NCI-H1092 (cell line): ENCODE measurements around the gene TP53BP2.

ENCODE experiments used
- DNase-seq: peaks from one replicate; lab custom pipeline; 2025; lab: John Stamatoyannopoulos, UW

Gene TP53BP2

DNA sequence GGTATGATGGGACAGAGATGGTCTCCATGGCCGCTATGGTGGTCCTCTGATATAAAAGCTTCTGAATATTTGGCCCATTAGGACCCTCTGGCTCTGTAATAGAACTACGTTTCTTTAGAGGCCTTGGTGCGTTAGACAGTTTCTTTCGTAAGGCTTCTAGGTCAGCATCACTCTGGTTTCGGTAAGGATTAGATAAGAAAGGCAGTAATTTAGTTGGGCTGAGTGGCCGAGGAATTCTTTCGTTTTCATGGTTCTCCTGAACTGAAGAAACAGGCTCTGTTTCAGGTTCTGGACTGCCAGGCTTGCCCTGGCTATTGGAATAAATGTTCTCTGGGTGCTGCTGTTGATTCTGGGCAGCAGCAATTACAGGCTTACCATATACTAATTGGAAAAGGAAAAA lies 49.5 kb downstream of the TP53BP2 start:
- no peak for DNase-seq

- no peak for DNase-seq
These were observed 51.4 kb downstream of the TP53BP2 start for GRCh38 chr1:223794136-223794880.

- no peak for DNase-seq
These were observed 52.0 kb downstream of the TP53BP2 start for GRCh38 chr1:223793716-223794115.

GRCh38 chr1:223792046-223792445 lies 53.7 kb downstream of the TP53BP2 start:
- DNase-seq = no peak

DNA sequence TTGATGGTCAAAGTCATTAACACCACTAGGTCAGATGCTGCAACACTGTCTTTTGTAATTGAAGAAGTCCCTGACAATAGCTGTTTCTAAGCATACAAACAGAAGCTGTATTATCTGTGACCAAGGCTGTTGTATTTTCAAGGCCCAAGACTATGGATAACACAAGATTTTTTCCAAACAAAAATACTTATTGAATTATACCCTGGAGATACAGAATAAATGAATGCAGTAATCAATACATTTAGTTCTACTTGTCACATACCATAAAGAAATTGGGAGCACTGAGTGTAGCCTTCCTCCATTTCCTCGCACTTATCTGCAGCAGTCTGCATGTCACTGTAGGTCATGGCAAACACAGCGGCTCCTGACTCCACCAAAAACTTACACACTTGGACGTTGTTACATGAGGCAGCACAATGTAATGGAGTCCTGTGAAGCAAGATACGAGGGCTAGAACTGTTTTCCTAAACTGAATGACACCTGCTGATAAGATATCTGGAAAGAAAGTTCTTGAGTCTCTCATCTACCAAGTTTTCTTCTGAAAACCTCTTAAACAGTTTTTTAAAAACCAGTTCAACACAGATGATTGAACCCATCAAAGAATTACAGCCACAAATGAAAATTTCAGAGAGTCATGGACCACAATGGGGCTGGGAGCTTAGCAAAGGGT lies 56.9 kb downstream of the TP53BP2 start:
- DNase-seq = no peak

DNA sequence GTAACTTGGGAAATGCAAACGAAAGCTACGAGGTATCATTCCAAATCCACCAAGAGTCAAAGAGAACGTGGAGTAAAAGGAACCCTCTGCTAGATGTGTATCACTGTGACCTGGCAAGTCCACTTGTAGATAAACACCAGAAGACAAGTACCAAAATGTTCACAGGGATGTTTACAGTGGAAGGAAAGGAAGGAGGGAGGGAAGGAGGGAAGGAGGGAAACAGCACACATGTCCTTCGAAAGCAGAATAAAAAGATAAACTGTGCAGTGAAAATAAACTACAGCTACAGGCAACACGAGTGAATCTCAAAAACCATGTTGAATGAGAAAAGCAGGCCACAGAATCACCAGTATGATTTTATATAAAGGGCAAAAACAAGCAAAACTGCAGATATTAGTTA lies 59.9 kb downstream of the TP53BP2 start:
- no peak for DNase-seq

GRCh38 chr1:223784541-223784940 lies 61.2 kb downstream of the TP53BP2 start:
- DNase-seq = no peak

- DNase-seq = no peak
These were observed 62.1 kb downstream of the TP53BP2 start for GRCh38 chr1:223783676-223784075.

DNA sequence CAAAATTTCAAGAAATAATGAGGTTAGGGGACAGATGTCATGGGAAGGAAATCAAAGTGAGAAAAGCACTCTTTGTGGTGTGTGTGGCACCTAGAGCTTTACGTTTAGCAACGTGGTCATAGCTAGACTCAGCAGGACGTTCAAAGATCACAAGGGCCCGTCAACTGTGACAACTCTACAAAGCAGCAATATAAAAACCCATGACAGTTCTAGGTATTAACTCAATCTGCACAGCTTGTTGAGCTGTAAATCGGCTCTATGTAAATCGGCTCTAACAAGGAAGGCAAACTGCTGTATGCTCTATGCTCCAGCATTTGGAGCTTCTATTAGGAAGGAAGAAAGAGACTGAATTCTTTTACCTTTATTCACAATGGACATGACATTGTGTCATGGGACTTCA lies 64.8 kb downstream of the TP53BP2 start:
- DNase-seq = no peak

GRCh38 chr1:223780318-223780717 lies 65.4 kb downstream of the TP53BP2 start:
- DNase-seq = no peak

DNA sequence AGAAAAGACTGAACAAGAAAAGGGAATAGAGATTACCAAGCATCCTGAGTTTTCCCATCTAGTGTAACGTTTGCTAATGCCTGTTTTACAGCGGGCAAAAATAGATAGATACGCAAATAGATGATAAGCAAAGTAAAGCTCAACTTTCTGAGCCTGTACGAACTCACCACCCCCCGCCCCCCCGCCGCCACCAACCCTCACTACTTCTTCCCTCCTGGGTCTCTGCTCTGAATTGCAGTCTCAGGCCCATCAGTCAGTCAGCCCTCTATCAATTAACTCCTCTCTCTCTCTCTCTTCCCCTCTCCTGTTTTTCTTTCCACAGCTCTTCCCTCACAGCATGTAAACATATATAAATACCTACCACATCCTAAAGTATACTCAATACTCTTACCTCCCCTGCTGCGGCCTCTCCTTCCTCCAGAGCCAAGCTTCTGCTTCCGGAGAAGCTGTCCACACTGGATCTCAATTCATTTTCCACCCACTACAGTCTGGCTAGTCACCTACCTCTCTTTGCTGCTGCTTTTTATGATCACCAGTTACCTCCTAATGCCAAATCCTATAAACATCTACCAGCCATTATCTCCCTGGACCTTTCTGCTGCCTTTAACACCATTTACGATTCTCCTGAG lies 68.8 kb downstream of the TP53BP2 start:
- DNase-seq = no peak

- DNase-seq = no peak
These were observed 69.5 kb downstream of the TP53BP2 start for GRCh38 chr1:223776075-223776814.

- DNase-seq = no peak
These were observed 70.1 kb downstream of the TP53BP2 start for GRCh38 chr1:223775711-223776074.

DNA sequence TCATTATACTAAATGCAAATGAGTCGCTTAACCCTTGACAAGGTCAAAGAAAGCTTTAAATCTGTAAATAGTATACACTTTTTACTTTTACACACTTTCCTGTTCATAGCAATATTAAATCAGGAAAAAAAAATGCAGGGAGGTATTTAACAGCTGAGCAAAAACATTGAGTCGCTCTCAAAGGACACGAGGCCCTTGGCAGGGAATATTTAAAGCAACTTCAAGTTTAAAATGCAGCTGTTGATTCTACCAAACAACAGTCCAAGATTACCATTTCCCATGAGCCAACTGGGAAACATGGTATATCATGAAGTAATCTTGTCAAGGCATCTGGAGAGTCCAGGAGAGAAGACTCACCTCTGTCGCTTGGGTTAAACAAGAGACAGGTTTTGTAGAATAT lies 70.7 kb downstream of the TP53BP2 start:
- DNase-seq = no peak

- DNase-seq = no peak
These were observed 71.5 kb downstream of the TP53BP2 start for GRCh38 chr1:223774134-223774814.

DNA sequence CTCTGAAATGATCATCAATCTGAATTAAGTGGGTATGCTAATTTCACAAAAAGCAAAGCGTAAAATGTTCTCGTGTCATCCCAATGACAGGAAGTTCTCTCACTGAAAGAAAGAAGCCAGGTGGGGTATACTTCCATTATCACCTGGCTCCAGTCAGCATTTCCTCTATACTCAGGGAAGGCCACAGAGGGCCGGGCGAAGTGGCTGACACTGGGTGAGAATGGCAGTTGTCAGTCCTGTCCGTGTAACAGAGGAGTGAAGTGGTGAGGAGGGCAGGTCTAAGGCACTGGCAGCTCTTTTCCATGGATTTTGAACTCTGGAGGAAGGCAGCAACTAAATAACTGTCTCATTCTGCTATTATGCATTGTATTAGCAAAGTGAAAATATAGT lies 73.0 kb downstream of the TP53BP2 start:
- no peak for DNase-seq

DNA sequence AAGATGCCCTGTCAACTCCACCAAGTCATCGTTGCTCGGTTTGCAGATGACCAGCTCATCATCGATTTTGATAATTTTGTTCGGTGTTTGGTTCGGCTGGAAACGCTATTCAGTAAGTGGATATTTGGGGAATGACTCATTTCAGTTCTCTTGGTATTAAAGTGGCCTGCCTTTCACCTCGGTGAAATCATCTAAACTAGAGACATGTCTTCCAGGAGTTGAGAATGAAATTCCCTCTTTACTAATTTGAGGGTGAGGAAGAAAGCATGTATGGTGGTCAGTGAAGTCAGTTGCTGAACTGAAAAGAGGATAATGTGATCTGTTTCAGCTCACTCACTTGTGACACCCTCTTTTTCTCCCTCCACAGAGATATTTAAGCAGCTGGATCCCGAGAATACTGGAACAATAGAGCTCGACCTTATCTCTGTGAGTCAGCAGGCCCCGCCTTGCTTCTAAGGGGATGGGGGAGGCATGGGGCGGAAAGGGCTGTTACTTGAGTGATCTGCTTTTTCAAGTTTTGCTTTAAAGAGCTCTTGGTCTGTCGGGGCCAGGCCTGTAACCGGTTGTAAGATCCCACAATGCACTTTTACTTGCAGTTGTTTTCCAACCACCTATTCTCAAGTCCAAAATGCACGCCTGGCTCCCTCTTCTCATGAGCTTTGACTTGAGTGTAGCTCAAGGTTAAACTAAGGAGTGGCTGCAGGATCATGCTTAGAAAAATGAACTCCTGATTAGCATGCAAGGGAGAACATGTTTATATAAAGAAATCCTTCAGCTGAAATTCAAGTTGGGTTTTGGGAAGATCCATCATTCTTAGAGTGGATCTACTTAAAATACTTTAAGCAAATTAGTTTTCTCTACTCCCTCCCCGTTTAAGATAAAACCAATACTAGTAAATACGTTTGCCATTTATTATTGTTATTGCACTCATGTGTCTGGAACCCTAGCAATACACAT lies 73.7 kb downstream of the TP53BP2 start:
- no peak for DNase-seq

GRCh38 chr1:223771469-223771813 lies 74.3 kb downstream of the TP53BP2 start:
- DNase-seq = no peak

- DNase-seq = no peak
These were observed 75.0 kb downstream of the TP53BP2 start for GRCh38 chr1:223770621-223771315.

GRCh38 chr1:223765719-223766340 lies 79.9 kb downstream of the TP53BP2 start:
- peak; percentile 75 for DNase-seq
